Right lobe of liver (tissue), 6 donors: ENCODE measurements around the gene CD247. TPM values are rescaled to one million over a fixed set of nuclear protein-coding genes. Genes with fewer than 3 reads are reported as not detected.

Experiments
- ATAC-seq, 4 donors: fragments of 200-7000 bp; cut with Tn5 transposase; one replicate each; pipeline ENCODE4 v1.9.1; 2020; ENCODE audit warnings: mild to moderate bottlenecking in 4 of 4, moderate library complexity in 4 of 4
- DNase-seq, 3 donors: peaks; one replicate each; pipeline ENCODE4 v3.0.0-alpha.2; 2020
- H3K27ac ChIP-seq, 3 donors: fragments of 200-600 bp; one replicate each; pipeline ENCODE4 v1.8.0; 2022
- H3K27me3 ChIP-seq, 2 donors: fragments of 200-600 bp; one replicate each; pipeline ENCODE4 v1.8.0; 2022
- H3K36me3 ChIP-seq, 4 donors: fragments of 200-600 bp; sonication (generic) in 1 of 4; one replicate each; pipeline versions ENCODE4 v1.5.1 to v1.8.0; 2017 to 2022; ENCODE audit warnings: control low read depth in 1 of 4
- H3K4me1 ChIP-seq, 4 donors: fragments of 200-600 bp; sonication (generic) in 1 of 4; one replicate each; pipeline versions ENCODE4 v1.5.1 to v1.8.0; 2017 to 2022; ENCODE audit warnings: control low read depth in 1 of 4
- H3K4me3 ChIP-seq, 3 donors: fragments of 200-600 bp; one replicate each; pipeline ENCODE4 v1.8.0; 2022
- H3K9me3 ChIP-seq, 4 donors: fragments of 200-600 bp; sonication (generic) in 1 of 4; one replicate each; pipeline versions ENCODE4 v1.5.1 to v1.8.0; 2017 to 2022; ENCODE audit warnings: control low read depth in 1 of 4
- CTCF ChIP-seq, 4 donors: fragments of 200-600 bp in 3 of 4; fragments of 450-650 bp in 1 of 4; IDR thresholded peaks; one replicate each; pipeline versions ENCODE4 v1.5.1 to v1.8.0; 2016 to 2022; ENCODE audit warnings: antibody characterized with exemption in 4 of 4, mild to moderate bottlenecking in 2 of 4
- POLR2A ChIP-seq: fragments of 450-650 bp; IDR thresholded peaks from one replicate; pipeline ENCODE4 v1.6.1; 2017; ENCODE audit warnings: antibody characterized with exemption, mild to moderate bottlenecking
- WGBS: methylation state at CpG from one replicate; pipeline ENCODE4 v1.1.6; 2018; ENCODE audit warnings: low coverage, low lambda C conversion rate; ENCODE audit not compliant: insufficient coverage; ENCODE audit errors: missing lambda C conversion rate; 5-methylcytosine and 5-hydroxymethylcytosine counted together
- intact Hi-C, 2 donors: fragments of 100-400 bp; cut with DNase I; formaldehyde crosslinking; loops; one replicate each; pipeline versions ENCODE4 v1.11.2 to v1.14.1; 2022
- total RNA-seq, 6 experiments: library from RNA; depleted of rRNA in 2 of 6; stranded (reverse); fragments of >200 nt in 2 of 6; fragmentation: NEBNext Ultra II Directional in 3 of 6; extraction: Animal tissue kit (Norgen Biotek cat#: 25700) in 3 of 6; gene quantifications; one replicate each; pipeline versions ENCODE4 v1.1.0 to v1.2.4, GENCODE V29; 2016 to 2023
- donor health status: DM: no; HTN: yes; CAD: no.
- donor health status: DM: no; HTN: no; CAD: no.
- donor health status: DM: no; HTN: no; CAD: no.
- donor health status: DM: no; HTN: yes; CAD: no.
- donor health status: DM: no; HTN: yes; CAD: no.

The CD247 gene
- total RNA-seq, 6 experiments from 2014 or later: 0.48 to 2.2 (median 0.71) TPM

GRCh38 chr1:167423684-167424619 lies 94.4 kb downstream of the CD247 start:
- no peak for ATAC-seq
- H3K27ac ChIP-seq: no peak overlapping the region
- TF ChIP-seq POLR2A (no peak), CTCF (IDR thresholded peaks at IDR 0.05) (no peak)
- WGBS: 91% methylated on average over 9 of the region's 15 CpGs
- no peaks in the 10 kb centered on the region for H3K4me1 ChIP-seq
- H3K27me3 ChIP-seq: no peaks in the 10 kb centered on the region
- H3K36me3 ChIP-seq: no peaks in the 10 kb centered on the region
- intact Hi-C loops: no loop called here
- no peak overlapping the region for H3K4me3 ChIP-seq
- DNase-seq: no peak
- H3K9me3 ChIP-seq: no peaks in the 10 kb centered on the region

- TF ChIP-seq CTCF (IDR thresholded peaks at IDR 0.05): no peak
- TF ChIP-seq POLR2A: no peak
- 36% methylated on average over 3 of the region's 3 CpGs for WGBS
- ATAC-seq (no peak), DNase-seq (no peak)
- intact Hi-C loops: no loop called here
- H3K27ac ChIP-seq: no peak overlapping the region
- no peaks in the 10 kb centered on the region for H3K36me3 ChIP-seq
- H3K4me3 ChIP-seq: no peak overlapping the region
- H3K4me1 ChIP-seq: no peaks in the 10 kb centered on the region
- H3K9me3 ChIP-seq: no peaks in the 10 kb centered on the region
- no peaks in the 10 kb centered on the region for H3K27me3 ChIP-seq
These were observed 97.8 kb downstream of the CD247 start for GRCh38 chr1:167420510-167420909.

GRCh38 chr1:167419245-167419644 lies 99.1 kb downstream of the CD247 start:
- H3K4me3 ChIP-seq: no peak overlapping the region
- TF ChIP-seq POLR2A: no peak
- no peak for TF ChIP-seq CTCF (IDR thresholded peaks at IDR 0.05)
- H3K36me3 ChIP-seq: peaks cover 0 to 6% (median 0%) of the 10 kb centered on the region in 4 donors
- H3K9me3 ChIP-seq: no peaks in the 10 kb centered on the region
- DNase-seq: no peak
- no peak for ATAC-seq
- H3K27ac ChIP-seq: no peak overlapping the region
- no peaks in the 10 kb centered on the region for H3K4me1 ChIP-seq
- H3K27me3 ChIP-seq: no peaks in the 10 kb centered on the region
- intact Hi-C loops: no loop called here

GRCh38 chr1:167418391-167418790 lies 99.9 kb downstream of the CD247 start:
- DNase-seq: no peak
- no peak for TF ChIP-seq POLR2A
- no peak for TF ChIP-seq CTCF (IDR thresholded peaks at IDR 0.05)

More at GRCh38 chr1:167418391-167418790, 99.9 kb downstream of the CD247 start:
- ATAC-seq: no peak
- Histone ChIP-seq H3K9me3 (no peaks in the 10 kb centered on the region), H3K4me3 (no peak overlapping the region), H3K4me1 (no peaks in the 10 kb centered on the region), H3K36me3 (peaks cover 0 to 6% (median 0%) of the 10 kb centered on the region in 4 donors), H3K27me3 (no peaks in the 10 kb centered on the region), H3K27ac (no peak overlapping the region)
- intact Hi-C loops: no loop called here
